HG03280 (cell line): ENCODE data around the gene LOXL4.

Experiments used
- ATAC-seq: cut with Tn5 transposase; IDR thresholded peaks from one replicate; pipeline ENCODE4 v1.9.1; 2021; ENCODE audit warnings: mild to moderate bottlenecking, moderate library complexity; ENCODE audit not compliant: unreplicated experiment

The LOXL4 gene

GRCh38 chr10:98295907-98296306 is 27.9 kb upstream of the LOXL4 start:
- no peak for ATAC-seq

DNA sequence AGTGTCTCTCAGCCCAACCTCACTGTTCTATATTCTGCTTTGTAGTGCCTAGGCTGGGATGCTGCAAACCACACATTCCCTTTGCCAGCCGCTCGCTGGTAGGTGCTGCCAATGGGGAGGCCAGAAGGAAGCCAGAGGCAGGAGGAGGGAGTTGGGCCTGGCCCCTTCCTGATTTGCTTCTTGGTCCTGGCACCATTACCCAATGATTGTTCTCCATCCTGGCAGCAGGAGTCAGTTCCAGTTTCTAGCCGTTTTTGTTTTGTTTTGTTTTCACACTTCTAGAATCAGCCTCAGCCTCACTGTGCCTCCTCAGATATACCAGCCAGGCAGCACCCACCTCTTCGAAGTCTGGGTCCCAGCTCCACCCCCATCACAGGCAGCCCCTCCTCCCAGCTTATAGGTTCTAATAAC is 27.4 kb upstream of the LOXL4 start:
- ATAC-seq, result no peak

GRCh38 chr10:98294270-98294627 is 26.3 kb upstream of the LOXL4 start:
- no peak for ATAC-seq

DNA sequence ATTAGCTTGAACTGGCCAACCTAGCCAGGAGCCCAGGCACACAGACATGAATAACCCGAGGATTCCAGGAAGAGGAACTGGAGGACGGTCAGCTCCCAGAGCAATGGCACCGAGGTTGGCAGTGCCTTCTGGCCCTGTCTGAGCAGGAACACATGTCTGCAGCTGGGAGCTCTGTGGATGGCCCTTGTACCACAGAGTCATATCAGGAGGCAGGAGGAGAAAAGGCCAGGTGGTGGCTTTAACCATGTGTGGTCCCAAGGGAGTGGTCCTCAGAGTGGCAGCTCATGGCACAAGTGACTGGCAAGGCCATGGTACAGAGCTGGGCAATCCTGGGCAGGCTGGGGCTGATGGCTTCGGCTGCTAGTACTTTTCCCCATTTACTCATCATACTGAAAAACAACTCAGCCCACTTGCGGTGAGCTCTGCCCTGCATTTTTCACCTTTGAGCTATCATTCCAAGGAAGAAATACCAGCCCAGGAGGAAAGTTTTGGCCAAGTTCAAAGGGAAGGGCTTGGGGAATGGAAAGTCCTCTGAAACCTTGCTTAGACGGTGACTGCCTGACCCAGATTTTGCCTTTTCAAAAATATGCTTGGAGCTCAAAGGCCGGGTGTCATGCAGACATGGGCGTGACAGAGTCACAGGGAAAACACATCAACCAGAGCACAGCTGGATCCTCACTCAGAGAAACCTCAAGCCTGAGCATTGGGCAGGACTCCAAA is 25.7 kb upstream of the LOXL4 start:
- no peak for ATAC-seq

DNA sequence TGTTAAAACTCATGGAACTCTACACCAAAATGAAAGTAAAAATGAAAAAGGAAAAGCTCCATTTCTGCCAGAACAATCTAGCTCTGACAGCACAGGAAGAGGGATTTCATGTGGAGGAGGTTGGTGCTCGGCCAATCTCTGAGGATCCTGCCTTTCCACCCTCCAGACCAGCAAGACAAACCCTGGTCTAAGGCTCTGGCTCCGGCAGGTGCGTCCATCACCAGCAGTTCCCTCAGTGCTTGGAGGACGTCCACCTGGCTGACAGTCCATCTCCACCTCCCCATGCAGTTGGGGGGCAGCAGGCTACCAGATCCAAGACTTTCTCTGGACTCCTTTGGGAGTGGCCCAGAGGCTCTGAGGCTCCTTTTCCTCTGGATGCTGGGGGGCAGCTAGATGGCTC is 25.0 kb upstream of the LOXL4 start:
- no peak for ATAC-seq

DNA sequence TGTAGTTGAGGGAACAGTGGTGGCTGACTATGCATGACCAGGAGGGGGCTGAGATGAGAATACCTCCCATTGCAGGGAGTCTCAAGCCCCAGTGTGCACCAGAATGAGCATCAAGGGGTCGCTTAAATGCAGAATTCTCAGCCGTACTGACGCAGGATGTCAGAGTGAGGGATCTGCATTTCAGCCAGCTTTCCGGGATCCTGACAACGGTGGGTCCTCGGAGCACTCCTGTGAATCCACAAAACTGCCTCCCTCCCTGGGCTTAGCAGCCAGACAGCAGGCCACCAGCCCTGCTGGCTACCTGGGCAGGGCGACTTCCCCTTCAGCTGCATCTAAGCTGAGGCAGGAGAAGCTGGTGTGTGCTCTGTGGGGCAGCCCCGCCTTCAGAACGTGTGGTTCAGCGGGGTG is 21.8 kb upstream of the LOXL4 start:
- no peak for ATAC-seq

- no peak for ATAC-seq
Observed at GRCh38 chr10:98287321-98287720, 19.3 kb upstream of the LOXL4 start.

DNA sequence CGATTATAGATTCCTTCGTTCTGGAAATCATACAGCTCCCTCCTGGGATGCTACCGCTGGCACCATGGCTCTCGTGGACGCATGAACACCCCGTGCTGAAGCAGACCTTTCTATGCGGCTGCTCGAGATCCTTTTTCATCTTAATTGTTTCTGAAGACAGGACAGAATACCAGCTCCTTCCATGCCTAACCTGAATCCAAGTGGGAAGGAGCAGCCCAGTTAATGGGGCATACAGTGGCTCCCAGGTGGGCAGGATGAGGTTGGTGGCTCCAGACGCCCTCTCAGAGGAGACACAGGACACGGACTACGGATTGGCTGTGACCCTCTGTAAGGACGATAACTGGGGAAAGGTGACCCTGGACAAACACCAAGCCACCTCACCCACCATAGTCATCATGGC is 18.4 kb upstream of the LOXL4 start:
- ATAC-seq, result no peak

GRCh38 chr10:98285416-98285815 is 17.4 kb upstream of the LOXL4 start:
- ATAC-seq, result no peak

DNA sequence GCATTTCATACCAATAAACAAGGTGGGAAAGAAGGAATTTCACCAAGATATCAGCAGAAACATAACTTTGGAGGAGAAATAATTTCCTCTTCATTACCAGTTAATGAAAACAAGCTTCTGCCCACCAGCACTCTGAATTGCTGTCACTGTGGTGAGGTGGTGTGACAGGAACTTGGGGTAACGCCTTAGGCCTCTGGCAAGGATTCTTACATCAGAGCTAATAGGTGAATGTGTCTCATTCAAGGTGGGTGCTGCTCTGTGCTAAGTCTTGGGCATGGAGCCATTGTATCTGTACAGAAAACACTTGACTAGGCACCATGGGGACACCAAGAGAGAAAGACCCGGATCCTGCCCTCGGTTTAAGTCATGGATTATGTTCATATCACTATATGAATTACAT is 8.3 kb upstream of the LOXL4 start:
- ATAC-seq, result no peak

DNA sequence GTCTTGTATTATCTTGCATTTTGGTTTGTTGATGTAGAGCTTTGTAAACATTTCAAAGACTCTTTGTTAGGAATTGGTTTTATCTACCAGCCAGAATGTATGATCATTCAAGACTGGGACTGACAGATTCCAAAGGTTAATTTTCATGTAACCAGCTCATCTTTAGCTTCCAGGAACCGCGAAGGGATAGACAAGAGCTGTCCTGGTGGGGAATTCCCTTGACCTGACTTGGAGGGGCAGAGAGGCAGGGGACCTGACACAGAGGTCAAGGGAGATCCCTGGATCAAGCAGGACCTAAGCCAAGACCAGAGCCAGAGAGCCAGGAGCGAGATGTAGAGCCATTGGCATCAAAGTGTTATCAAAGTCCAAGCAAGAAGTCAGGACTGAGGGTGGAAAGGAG is 6.6 kb upstream of the LOXL4 start:
- ATAC-seq, result no peak

DNA sequence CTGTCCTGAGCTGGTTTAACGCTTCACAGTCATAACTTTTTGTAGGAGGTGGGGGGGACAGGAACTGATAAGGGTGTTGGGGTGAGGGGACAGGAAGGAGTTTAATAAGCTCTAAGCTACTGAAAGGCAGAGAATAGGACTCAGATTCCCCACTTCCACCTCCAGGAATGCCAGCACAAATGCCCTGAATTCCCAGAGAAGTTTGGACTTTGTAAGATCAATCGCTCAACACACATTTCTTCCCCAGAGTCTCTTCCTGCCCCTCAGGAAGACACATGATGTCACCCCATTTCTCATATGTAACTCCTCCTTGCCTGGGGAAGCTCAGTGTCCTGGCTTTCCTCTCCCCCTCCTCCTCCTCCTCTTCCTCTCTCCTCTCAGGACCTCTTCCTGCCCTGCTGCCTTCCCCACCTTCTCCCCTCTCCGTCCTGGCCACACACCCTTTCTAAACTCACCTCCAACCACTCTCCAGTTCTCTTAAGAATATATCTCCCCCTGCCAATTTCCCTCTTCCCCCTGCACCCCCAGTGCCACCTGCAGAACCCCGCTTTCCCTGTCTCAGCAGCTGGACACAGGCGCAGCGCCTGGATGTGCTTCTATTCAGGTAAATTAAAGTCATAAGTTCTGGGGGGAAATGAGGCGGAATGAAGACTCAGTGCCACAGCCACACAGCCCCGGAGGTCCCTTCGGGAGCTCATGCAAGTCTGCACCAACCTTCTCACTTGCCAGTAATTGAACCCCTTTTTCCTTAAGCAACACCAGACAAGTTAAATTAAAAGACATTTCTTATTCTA is 5.3 kb upstream of the LOXL4 start:
- ATAC-seq, result no peak

DNA sequence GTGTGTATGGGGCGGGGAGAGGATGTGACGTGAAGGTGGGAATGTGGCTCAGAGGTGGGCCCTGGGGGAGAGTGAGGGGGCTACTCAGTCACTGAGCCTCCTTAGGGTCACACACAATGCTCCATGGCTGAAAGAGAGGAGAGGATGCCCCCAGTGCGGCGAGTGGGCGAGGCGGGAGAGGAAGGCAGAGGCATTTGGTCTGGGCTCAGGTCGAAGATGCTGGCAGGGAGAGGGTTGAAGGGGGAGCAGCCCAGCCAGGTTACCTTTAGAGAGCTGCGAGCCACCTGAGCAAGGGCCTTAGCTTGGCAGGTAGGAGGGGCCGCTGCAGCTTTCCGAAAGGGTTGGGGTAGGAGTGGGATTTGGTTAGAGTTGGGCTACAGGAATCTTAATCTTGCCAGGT is 4.7 kb upstream of the LOXL4 start:
- no peak for ATAC-seq

- no peak for ATAC-seq
Observed at GRCh38 chr10:98272245-98272644, 4.3 kb upstream of the LOXL4 start.

DNA sequence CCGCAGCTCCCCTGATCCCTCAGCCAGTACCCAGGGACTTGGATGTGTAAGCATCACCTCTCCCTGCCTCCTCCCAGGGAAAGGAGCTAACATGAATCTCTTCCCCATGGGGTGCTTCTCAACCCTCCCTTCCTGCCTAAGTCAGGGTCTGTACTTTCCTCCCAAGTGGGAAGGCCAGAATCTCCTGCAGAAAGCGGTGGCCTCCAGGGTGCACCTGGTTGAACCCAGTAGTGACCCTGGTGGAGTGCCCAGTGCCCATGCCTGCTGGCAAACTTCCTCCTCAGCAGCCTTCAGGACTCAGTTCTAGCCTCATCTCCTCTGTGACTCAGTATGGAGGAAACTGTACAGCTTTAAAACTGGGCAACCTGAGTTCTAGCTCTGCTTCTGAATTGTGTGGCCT is 2.8 kb upstream of the LOXL4 start:
- ATAC-seq, result no peak

DNA sequence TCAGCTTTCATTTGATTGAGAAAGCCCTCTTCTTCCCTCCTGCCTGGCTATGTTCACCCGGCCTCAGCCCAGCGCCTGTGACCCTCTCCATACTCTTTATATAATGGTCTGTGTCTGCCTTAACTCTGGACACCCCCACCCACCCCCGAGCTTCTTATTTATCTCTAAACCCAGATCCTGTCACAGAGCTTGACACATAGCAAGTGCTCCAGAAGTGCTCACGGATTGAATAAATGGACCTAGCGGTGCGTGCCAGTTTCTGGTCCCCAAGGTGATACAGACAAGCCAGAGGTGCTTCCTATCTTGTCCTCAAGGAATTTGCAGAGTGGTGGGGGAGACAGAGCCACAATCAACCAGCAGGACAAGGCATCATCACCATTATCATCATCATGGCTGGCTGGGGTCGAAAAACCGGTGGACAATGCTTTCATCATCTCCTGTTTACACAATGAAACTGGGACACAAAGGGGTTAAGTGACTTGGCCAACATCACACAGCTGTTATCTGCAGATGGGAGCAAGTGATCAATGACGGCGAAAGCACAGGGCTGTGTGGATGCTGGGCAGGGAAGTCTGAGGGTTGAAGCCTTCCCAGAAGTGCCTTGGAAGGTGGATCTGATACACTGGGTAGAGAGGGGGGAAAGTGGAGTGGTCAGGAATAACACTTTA is 2.2 kb upstream of the LOXL4 start:
- ATAC-seq, result no peak

DNA sequence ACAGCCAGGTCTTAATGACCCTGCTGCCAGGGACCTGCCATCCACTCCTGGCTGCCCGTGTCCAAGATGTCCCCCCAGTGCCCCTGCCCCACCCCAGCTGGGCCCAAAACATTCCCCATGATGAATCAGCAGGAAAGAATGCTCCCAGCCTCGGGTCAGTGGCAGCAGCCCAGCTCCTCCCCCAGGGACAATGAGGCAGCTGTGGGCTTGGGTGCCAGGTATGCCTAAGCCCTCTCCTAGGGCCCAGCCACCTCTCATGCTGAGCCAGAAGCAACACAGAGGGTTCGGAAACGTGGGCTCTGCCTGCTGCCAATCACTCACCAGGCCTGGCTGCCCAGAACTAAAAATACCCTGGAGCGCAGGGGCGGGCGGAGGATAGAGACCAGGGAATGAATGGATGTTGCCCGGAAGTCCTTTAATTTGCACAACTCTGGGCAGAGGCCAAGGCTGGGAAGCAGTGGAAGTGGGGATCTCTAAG is 1.5 kb upstream of the LOXL4 start:
- ATAC-seq, result no peak

DNA sequence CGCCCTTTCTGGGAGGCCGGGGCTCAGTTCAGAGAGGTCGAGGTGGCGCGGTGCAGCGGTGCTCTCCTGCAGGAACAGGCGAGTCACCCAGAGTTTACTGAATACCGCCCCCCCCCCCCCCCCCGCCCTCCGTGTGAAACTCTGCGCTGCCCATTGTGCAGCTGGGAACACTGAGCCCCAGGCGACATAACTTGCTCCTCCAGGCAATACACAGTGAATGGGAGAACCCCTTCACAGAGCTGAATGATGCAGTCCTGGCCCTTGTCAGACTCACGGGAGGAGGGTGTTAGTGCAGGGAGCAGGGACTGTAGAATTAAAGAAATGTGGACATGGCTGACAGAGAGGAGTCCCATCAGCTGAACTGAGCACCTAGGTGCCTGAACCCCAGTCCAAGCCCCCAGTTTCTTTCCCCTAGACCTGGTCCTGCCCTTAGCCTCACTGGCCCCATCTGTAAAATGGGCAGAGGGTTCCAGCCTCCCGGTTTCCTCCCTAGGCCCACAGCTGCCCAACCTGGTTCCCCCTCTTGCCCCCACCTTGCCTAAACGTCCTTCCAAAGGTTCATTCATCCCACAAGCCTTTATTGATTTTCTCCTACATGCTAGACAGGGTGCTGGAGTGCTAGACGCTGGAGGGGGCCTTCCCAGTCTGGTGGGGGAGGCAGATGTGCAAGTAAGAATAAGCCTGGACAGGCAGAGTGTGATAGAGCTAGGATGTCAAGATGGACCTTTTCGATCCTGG is 869 bp upstream of the LOXL4 start:
- no peak for ATAC-seq

GRCh38 chr10:98267069-98267893 is 713 bp downstream of the LOXL4 start:
- no peak for ATAC-seq

DNA sequence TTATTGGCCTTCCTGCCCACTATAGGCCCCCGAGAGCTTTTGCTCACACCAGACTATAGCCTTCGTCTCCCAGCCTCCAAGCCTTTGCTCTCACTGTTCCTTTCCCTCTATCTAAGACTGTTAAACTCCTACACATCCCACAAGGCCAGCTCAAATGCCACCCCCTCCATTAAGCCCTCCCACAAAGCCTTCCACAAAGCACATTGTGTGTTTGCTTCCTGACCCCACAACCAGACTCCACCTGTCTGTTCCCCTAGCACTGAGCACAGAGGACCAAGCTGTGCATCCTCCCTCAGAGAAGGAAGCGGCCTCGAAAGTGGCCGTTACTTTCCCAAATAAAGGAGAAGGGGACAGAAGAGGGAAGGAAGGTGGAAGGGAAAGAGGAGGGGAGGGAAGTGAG is 1.3 kb downstream of the LOXL4 start:
- ATAC-seq, result no peak
